Measurements from ENCODE around the gene MYH3.
"Not testable (repeated sequence)": the region's sequence is repeated elsewhere in the genome, so short reads cannot be mapped to it uniquely, and the experiment has no call there.

The MYH3 gene

DNA sequence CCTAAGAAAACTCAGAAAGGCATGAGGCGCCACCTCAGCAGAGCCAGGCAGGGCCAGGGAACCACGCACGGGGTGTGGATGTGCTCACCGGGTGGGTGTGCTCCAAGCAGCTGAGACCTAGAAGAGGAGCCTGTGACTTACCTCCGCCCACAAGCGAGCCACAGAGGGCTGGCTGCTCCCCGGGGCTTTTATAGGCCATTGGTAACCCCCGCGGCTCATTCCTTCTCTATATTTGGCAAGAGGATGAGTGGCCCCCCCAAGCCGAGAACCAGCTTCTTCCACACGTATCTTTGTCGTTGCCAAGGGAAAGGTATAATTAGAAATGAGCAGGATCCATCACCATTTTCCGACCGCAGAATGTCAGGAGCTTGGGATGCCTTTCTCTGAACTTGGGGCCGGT is at the start of gene MYH3:
TSS of gene MYH3 (minus strand) at position 162 of the 400 bp plus-strand sequence. CDS start 2,245 bp downstream, outside the sequence.
- H3K4me3 Mint-ChIP-seq, result no peak within 1 kb of the TSS
- H3K27me3 Mint-ChIP-seq, result peaks cover 4% of the 10 kb centered on the region
- H3K36me3 Mint-ChIP-seq, result no peaks in the 10 kb centered on the region
- CTCF ChIA-PET, result interaction anchor here (0.7 to 1.0 kb wide), 3 partner anchors 10 to 329 kb away, joined by 3 to 6 read pairs (median 4); no protein-coding TSS in a partner anchor
- H3K27ac Mint-ChIP-seq, result no peak within 1 kb of the TSS
- DNase-seq, result no peak
- H3K4me1 Mint-ChIP-seq, result peaks cover 12% of the 10 kb centered on the region
- no peaks in the 10 kb centered on the region for H3K9me3 Mint-ChIP-seq

DNA sequence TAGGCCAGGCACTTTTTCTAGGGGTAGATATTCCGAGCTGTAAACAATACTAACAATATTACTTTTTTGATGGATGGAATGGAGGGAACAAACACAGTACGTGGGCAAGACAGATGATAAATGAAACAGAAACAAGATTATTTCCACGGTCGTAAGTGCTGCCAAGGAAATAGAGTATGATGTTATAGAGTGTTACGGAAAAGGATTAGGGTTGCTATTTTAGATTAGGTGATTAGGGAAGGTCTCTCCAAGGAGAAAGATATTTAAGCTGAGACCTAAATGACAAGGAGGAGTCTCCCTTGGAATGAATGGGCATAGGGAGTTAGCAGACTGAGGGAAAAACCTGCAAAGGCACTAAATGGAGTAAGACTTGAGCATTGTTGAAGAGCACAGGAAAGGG is 48.6 kb upstream of the MYH3 start:
- Mint-ChIP-seq H3K36me3 (peaks cover 48% of the 10 kb centered on the region), H3K4me3 (no peak overlapping the region), H3K27ac (no peak overlapping the region), H3K9me3 (no peaks in the 10 kb centered on the region), H3K4me1 (peaks cover 41% of the 10 kb centered on the region), H3K27me3 (no peaks in the 10 kb centered on the region)
- CTCF ChIA-PET, result no interaction called here
- no peak for DNase-seq

DNA sequence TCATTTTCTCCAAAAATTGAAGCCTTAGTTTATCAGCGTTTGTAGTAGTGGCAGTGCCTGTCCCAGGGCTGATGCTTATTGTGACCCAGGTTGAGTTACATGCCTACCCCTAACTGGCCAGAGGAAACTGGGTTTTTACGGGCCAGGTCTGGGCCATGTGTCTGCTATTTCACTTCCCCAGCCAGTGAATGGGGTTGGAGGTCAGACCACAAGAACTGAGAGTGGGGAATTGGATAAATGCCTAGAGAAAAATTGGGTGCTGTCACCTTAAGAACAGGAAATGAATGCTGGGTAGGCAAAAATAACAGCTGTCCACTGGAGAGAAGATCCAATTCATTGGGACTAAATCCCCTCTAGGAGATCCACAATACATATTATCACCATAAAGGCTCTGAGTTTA is 45.5 kb upstream of the MYH3 start:
- no peak for DNase-seq
- no peaks in the 10 kb centered on the region for H3K9me3 Mint-ChIP-seq
- peaks cover 62% of the 10 kb centered on the region for H3K4me1 Mint-ChIP-seq
- H3K4me3 Mint-ChIP-seq, result no peak overlapping the region
- peak overlapping the region; percentile 1 for H3K27ac Mint-ChIP-seq
- CTCF ChIA-PET, result interaction anchor here (1.1 kb wide), 1 partner anchor 19 kb away, joined by 3 read pairs; no protein-coding TSS in a partner anchor
- H3K27me3 Mint-ChIP-seq, result no peaks in the 10 kb centered on the region
- H3K36me3 Mint-ChIP-seq, result peaks cover 40% of the 10 kb centered on the region

DNA sequence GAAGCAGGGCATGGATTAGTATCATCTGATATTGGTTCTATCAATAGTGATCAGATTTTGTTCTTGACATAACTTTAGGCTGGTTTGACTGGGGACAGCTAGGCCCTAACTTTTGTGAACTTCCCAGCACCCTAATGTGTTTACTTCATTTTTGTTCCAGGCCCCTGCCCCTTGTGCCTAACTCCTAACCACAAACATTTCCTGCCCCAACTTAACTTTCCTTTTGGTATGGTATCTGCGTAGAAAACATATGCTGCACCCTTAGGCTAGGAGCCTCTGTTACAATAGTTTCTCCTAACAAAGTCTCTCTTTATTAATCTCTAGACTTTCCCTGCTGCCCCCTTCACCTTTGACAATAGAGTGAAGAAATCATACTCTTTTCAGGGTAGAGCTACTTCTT is 42.7 kb upstream of the MYH3 start:
- peak; percentile 44 for DNase-seq
- Mint-ChIP-seq H3K4me1 (peaks cover 68% of the 10 kb centered on the region), H3K27me3 (no peaks in the 10 kb centered on the region), H3K36me3 (peaks cover 34% of the 10 kb centered on the region), H3K9me3 (no peaks in the 10 kb centered on the region), H3K27ac (peak overlapping the region; percentile 97), H3K4me3 (peak overlapping the region; percentile 54)
- CTCF ChIA-PET, result interaction anchor here (1.2 kb wide), 1 partner anchor 37 kb away, joined by 4 read pairs; no protein-coding TSS in a partner anchor

DNA sequence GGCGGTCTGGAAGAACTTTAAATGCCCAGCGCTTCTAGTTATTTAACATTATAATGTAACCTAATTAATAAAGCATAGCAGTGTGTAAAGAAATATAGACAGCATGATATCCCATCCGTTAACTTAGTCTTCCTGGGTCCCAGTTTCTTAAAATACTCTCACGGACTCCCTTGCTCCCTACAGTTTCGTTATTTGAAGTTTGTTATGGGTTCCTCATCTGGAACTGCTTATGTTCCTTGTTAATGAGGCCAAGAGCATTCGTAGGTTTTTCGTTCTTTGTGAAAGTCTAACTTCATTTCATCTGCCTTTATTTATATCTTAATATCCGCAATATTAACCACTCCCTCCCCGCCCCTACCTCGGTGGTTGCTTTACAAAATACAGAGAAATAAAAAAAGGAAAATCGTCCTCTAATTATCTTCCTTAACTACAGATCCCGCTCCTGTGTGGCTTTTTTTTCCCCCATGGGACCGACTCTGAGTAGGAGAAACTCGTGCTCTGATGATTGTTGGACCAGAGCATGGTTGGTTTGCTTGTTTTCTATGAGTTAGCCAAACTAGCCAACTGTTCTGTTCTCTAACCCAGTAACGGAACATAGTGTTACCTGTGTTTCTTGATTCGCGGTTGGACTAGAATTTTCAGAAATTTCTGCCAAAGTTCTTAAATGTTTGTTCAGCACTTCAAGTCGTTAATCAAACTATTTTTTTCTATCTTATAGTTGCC is 41.1 kb upstream of the MYH3 start:
- Mint-ChIP-seq H3K36me3 (peaks cover 40% of the 10 kb centered on the region), H3K27me3 (no peaks in the 10 kb centered on the region), H3K4me3 (peak overlapping the region; percentile 97), H3K9me3 (no peaks in the 10 kb centered on the region), H3K4me1 (peaks cover 67% of the 10 kb centered on the region), H3K27ac (peak overlapping the region; percentile 97)
- CTCF ChIA-PET, result no interaction called here
- no peak for DNase-seq

DNA sequence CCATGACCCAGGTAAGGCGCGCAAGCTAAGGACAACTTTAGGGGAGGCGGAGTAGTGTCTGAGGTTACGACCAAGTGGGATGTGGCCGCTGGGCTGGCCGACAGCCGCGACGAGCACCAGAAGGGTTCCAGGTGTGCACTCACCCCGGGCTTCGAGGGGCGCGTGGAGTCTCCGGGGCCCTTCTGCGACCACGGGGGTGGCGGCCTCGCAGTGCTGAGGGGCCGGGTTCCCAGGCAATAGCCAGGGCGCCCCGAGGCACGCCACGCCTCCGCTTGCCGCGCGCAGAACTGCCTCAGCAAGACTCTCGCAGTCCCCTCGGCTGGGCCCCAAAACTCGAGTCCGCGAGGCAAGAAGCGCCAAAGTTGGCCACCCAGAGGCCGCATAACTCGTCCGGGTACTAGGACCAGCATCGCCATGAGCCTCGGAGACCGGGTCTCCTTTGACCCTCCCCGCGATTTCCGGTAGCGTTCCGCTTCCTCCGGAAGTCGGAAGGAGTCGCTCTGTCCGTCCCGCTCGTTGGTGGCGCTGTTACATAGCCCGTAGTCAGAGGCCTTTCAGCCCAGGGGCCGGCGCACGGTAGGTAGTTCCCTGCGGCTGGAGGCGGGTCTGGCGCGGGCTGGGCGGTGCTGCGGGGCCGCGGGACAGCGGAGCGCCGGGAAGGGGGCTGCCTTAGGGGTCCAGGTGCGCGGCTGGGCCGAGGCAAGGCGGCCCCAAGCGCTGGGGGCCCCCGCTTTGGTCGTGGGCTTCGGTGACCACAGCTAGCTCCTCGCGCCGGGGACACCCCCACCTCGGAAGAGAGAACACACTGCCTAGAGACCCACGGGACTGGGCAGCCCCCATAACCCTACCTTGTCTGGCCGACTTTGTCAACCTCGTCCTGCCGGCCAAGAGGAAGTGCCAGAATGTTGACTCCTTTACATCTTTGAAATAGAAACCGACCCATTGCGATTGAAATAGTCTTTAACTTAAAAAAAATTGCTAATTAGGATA is 40.3 kb upstream of the MYH3 start, which contains the start of the genes ADPRM and SCO1:
TSS of gene ADPRM (plus strand) at position 503 of the 990 bp plus-strand sequence. CDS start 7,333 bp downstream, outside the sequence.
TSS of gene SCO1 (minus strand) at position 442 of the 990 bp plus-strand sequence. CDS start at position 416, 26 bp downstream.
- Mint-ChIP-seq H3K4me3 (peak within 1 kb of the TSS; percentile 97), H3K27me3 (no peaks in the 10 kb centered on the region), H3K4me1 (peaks cover 67% of the 10 kb centered on the region), H3K36me3 (peaks cover 45% of the 10 kb centered on the region), H3K27ac (peak within 1 kb of the TSS; percentile 97), H3K9me3 (no peaks in the 10 kb centered on the region)
- peak; percentile 94 for DNase-seq
- CTCF ChIA-PET, result interaction anchor here (0.6 to 2.3 kb wide), 2 partner anchors 14 to 128 kb away, joined by 3 to 9 read pairs; no protein-coding TSS in a partner anchor

DNA sequence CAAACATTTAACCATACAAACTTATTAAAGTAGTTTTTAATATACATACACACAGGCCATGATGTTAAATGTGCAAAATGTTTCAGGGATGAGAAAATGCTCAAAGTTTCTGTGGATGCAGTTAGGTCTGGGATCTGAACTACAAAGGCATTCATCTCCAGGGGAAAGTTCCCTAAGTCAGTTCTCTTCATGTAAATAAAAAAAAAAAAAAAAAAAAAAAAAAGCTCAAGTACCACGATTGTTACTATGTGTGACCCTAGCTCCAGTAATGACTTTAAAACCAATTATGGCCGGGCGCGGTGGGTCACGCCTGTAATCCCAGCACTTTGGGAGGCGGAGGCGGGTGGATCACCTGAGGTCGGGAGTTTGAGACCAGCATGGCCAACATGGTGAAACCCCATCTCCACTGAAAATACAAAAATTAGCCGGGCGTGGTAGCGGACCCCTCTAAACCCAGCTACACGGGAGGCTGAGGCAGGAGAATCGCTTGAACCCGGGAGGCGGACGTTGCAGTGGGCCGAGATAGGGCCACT is 38.8 kb upstream of the MYH3 start:
- H3K27ac Mint-ChIP-seq, DNase-seq, H3K9me3 Mint-ChIP-seq, H3K27me3 Mint-ChIP-seq: not testable (repeated sequence)
- H3K36me3 Mint-ChIP-seq, result peaks cover 45% of the 10 kb centered on the region
- CTCF ChIA-PET, result interaction anchor here (1.8 to 2.3 kb wide), 2 partner anchors 12 to 42 kb away, joined by 5 to 9 read pairs; no protein-coding TSS in a partner anchor
- H3K4me1 Mint-ChIP-seq, result peaks cover 56% of the 10 kb centered on the region
- peak overlapping the region; percentile 97 for H3K4me3 Mint-ChIP-seq

DNA sequence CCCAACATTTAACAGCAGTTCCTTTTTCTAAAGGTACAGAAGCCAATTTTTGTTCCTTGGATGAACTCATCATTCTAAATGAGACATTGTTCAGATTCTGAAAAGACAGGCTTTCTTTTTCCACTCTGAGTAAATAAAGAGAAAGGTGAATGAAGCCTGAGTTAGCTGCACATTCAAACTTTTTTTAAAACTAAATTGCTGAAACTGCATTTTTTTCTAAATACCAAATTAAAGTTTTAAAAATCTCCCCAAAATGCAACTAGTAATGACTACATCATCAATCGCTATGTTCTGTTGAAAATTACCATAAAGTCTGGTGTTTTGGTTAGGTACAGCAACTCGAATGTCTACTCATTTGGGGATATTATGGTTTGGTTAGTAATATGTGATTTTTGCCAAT is 30.4 kb upstream of the MYH3 start:
- Mint-ChIP-seq H3K27ac (no peak overlapping the region), H3K9me3 (no peaks in the 10 kb centered on the region), H3K4me1 (peaks cover 13% of the 10 kb centered on the region), H3K27me3 (no peaks in the 10 kb centered on the region), H3K4me3 (no peak overlapping the region), H3K36me3 (peaks cover 58% of the 10 kb centered on the region)
- CTCF ChIA-PET, result no interaction called here
- no peak for DNase-seq

DNA sequence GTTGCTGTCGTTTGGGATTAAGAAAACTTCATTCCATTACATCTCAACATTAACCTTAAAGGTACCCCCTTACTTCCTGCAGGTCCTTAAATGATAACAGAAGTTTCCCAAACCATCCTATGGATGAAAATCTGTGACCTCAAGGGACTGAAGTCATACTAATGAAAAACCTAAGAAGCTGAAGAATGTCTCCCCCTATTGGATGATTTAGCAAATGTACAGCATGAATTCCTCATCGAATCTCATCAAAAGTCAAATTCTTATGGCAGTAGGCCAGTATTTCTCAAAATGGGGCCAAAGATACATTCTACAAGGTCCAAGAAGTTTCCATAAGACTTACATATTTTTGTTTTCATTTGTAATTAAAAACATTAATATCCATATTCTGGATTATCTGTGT is 26.7 kb upstream of the MYH3 start:
- CTCF ChIA-PET, result interaction anchor here (0.8 to 3.5 kb wide), 11 partner anchors 8 to 67 kb away, joined by 3 to 21 read pairs (median 3); no protein-coding TSS in a partner anchor
- peaks cover 54% of the 10 kb centered on the region for H3K36me3 Mint-ChIP-seq
- H3K4me3 Mint-ChIP-seq, result no peak overlapping the region
- H3K4me1 Mint-ChIP-seq, result no peaks in the 10 kb centered on the region
- DNase-seq, result no peak
- no peaks in the 10 kb centered on the region for H3K9me3 Mint-ChIP-seq
- H3K27me3 Mint-ChIP-seq, result no peaks in the 10 kb centered on the region
- no peak overlapping the region for H3K27ac Mint-ChIP-seq

DNA sequence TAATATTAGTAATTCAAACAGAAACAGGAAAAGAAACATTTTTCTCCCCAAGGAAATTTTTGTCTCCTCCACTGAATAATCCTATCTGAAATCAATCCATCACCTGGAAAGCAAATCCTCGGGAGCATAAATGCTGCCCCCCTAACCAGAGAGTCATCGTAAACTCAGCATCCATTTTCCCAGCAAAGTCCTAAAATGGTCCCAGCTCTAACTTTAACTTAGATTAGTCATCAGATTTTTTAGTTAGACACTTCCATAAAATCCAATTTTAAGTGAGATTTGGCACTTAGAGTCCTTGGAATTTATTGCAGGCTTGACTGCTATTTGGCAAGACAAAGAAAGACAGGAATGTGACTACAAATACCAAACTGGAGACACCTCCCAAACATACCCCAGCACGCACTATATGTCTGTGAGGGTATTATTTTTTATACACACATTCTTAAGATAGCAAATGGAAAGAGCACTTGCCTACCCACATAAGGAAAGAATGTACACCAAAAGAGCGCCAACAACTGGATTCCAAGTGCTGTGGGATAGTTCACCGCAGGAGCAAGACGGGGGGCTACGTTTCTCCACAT is 24.8 kb upstream of the MYH3 start:
- DNase-seq, result no peak
- Mint-ChIP-seq H3K27me3 (no peaks in the 10 kb centered on the region), H3K4me1 (no peaks in the 10 kb centered on the region), H3K4me3 (no peak overlapping the region), H3K9me3 (no peaks in the 10 kb centered on the region), H3K36me3 (peaks cover 62% of the 10 kb centered on the region), H3K27ac (no peak overlapping the region)
- CTCF ChIA-PET, result interaction anchor here (2.3 kb wide), 1 partner anchor 36 kb away, joined by 9 read pairs; no protein-coding TSS in a partner anchor

DNA sequence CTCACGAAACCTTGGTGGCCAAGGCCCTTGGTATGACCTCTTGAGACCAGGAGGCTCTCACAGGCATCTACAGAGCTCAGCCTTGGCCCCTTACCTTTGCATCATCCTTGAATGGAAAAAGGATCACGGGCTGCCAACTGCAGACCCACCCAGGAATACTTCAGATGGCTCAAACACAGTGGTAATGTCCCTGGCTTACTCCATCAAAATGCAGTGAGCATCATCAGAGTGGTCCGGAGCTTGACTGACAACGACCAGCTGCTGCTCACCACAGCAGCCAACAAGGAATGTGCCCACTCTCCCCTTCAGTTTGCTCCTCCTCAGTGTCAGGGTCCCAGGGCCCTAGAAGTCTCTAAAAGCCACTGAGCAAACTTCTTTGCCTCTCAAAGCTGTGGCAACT is 17.6 kb upstream of the MYH3 start:
- CTCF ChIA-PET, result interaction anchor here (1.9 kb wide), 1 partner anchor 9 kb away, joined by 7 read pairs; no protein-coding TSS in a partner anchor
- H3K27me3 Mint-ChIP-seq, result no peaks in the 10 kb centered on the region
- H3K27ac Mint-ChIP-seq, result no peak overlapping the region
- no peak overlapping the region for H3K4me3 Mint-ChIP-seq
- H3K4me1 Mint-ChIP-seq, result no peaks in the 10 kb centered on the region
- no peaks in the 10 kb centered on the region for H3K9me3 Mint-ChIP-seq
- H3K36me3 Mint-ChIP-seq, result peaks cover 19% of the 10 kb centered on the region
- DNase-seq, result no peak

DNA sequence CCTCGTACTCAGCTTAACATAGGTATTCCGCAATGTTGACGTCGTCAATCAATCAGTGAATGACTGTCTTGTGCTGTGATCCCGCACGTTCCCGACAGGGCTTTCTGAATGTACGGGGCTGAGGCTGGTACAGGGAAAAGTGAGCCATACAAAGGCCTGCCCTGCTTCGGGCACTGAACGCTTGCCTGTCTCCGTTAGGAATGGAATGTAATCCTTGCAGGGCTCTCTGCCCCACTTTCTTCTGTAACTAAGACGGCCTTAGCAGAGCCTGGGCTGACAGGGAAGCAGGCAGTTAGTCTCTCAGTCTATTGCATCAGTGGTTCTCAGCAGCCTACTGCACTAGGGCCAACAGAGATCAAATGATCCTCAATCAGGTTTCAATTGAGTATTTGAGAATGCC is 16.2 kb upstream of the MYH3 start:
- Mint-ChIP-seq H3K27me3 (no peaks in the 10 kb centered on the region), H3K4me1 (no peaks in the 10 kb centered on the region), H3K9me3 (no peaks in the 10 kb centered on the region), H3K27ac (no peak overlapping the region), H3K4me3 (no peak overlapping the region), H3K36me3 (peaks cover 11% of the 10 kb centered on the region)
- no peak for DNase-seq
- CTCF ChIA-PET, result interaction anchor here (1.2 kb wide), 1 partner anchor 27 kb away, joined by 3 read pairs; no protein-coding TSS in a partner anchor

DNA sequence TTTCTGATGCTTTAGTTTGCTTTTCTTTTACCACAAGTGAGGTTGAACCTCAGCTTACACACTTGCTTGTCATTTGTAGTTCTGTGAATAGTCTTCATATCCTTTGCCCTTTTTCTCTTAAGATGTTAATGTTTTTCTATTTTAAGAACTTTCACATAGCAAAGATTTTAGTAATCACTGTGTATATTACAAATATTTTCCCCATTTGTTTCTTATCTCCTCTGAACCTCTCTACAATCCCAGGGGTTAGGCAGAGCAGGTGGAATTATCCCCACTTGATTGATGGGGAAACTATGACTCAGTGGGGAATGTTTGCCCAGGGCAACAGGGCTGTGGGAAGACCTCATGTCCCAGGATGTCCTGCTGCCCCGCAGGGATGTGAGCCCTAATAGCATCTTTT is 11.7 kb upstream of the MYH3 start:
- DNase-seq, result no peak
- H3K27me3 Mint-ChIP-seq, result no peaks in the 10 kb centered on the region
- no peaks in the 10 kb centered on the region for H3K9me3 Mint-ChIP-seq
- H3K4me3 Mint-ChIP-seq, result no peak overlapping the region
- no peak overlapping the region for H3K27ac Mint-ChIP-seq
- CTCF ChIA-PET, result no interaction called here
- H3K36me3 Mint-ChIP-seq, result no peaks in the 10 kb centered on the region
- H3K4me1 Mint-ChIP-seq, result no peaks in the 10 kb centered on the region
